GM23338 (cell line): ENCODE data around the gene CLP1. TPM values are rescaled to one million over a fixed set of nuclear protein-coding genes. Genes with fewer than 3 reads are reported as not detected.
A peak's percentile ranks its signal among the peaks of the same experiment; 100 is the strongest.

Experiments used
- ATAC-seq: fragments of 200-7000 bp; cut with Tn5 transposase; 3 replicates; pipeline ENCODE4 v1.9.1; 2020
- DNase-seq: peaks from one replicate; pipeline ENCODE4 v3.0.0-alpha.2; 2015; ENCODE audit warnings: low spot score
- H2AFZ ChIP-seq: fragments of 200-600 bp; sonication (generic); 2 replicates; pipeline ENCODE4 v1.8.0; 2016; ENCODE audit warnings: antibody characterized with exemption, mild to moderate bottlenecking, moderate library complexity
- H3F3A ChIP-seq: fragments of 200-600 bp; sonication (generic); replicated peaks from 2 replicates; pipeline ENCODE4 v1.8.0; 2017; ENCODE audit warnings: antibody characterized with exemption, mixed run types, low read depth
- H3K27ac ChIP-seq: fragments of 200-600 bp; sonication (generic); 2 replicates; pipeline ENCODE4 v1.6.1; 2016; ENCODE audit warnings: low read depth
- H3K27me3 ChIP-seq: fragments of 200-600 bp; sonication (generic); 2 replicates; pipeline ENCODE4 v1.8.0; 2016; ENCODE audit warnings: mild to moderate bottlenecking, mixed run types, moderate library complexity; ENCODE audit not compliant: insufficient read depth
- H3K36me3 ChIP-seq: fragments of 200-600 bp; sonication (generic); 2 replicates; pipeline ENCODE4 v1.8.0; 2016; ENCODE audit warnings: mild to moderate bottlenecking; ENCODE audit not compliant: insufficient read depth
- H3K4me1 ChIP-seq: fragments of 200-600 bp; sonication (generic); 2 replicates; pipeline ENCODE4 v1.8.0; 2016; ENCODE audit warnings: mild to moderate bottlenecking, moderate library complexity; ENCODE audit not compliant: insufficient read depth
- H3K4me2 ChIP-seq: fragments of 200-600 bp; sonication (generic); 2 replicates; pipeline ENCODE4 v1.7.1; 2017; ENCODE audit warnings: mixed run types
- H3K4me3 ChIP-seq: fragments of 200-600 bp; sonication (generic); 2 replicates; pipeline ENCODE4 v1.6.1; 2016; ENCODE audit warnings: mixed run types
- H3K79me2 ChIP-seq: fragments of 200-600 bp; sonication (generic); replicated peaks from 2 replicates; pipeline ENCODE4 v1.8.0; 2017; ENCODE audit warnings: mild to moderate bottlenecking; ENCODE audit not compliant: insufficient read depth
- H3K9me2 ChIP-seq: fragments of 200-600 bp; sonication (generic); 2 replicates; pipeline ENCODE4 v1.8.0; 2017; ENCODE audit not compliant: insufficient read depth
- H4K20me1 ChIP-seq: fragments of 200-600 bp; sonication (generic); replicated peaks from 2 replicates; pipeline ENCODE4 v1.8.0; 2017; ENCODE audit warnings: mild to moderate bottlenecking; ENCODE audit not compliant: insufficient read depth
- H3K27ac Mint-ChIP-seq: 2 replicates; pipeline ENCODE4 v1.8.0; 2020; ENCODE audit warnings: inconsistent platforms, mild to moderate bottlenecking, moderate library complexity, mixed read lengths
- H3K27me3 Mint-ChIP-seq: 3 replicates; pipeline ENCODE4 v1.8.0; 2022; ENCODE audit warnings: low read depth, mild to moderate bottlenecking, moderate library complexity, mixed read lengths, inconsistent platforms; ENCODE audit not compliant: insufficient read depth, poor library complexity
- H3K36me3 Mint-ChIP-seq: 3 replicates; pipeline ENCODE4 v1.8.0; 2021; ENCODE audit warnings: low read depth, mild to moderate bottlenecking, inconsistent platforms, moderate library complexity, mixed read lengths
- H3K4me1 Mint-ChIP-seq: 3 replicates; pipeline ENCODE4 v1.8.0; 2020; ENCODE audit warnings: mild to moderate bottlenecking, inconsistent platforms, mixed read lengths
- H3K4me3 Mint-ChIP-seq: 3 replicates; pipeline ENCODE4 v1.8.0; 2021; ENCODE audit warnings: moderate library complexity, mild to moderate bottlenecking, inconsistent platforms, mixed read lengths
- H3K9me3 Mint-ChIP-seq: 3 replicates; pipeline ENCODE4 v1.8.0; 2020; ENCODE audit warnings: moderate library complexity, mild to moderate bottlenecking, inconsistent platforms, mixed read lengths
- CREB1 ChIP-seq: fragments of 250-450 bp; sonication (Bioruptor Pico); IDR thresholded peaks from 2 replicates; pipeline ENCODE4 v1.5.0; 2020; ENCODE audit warnings: low read depth, mild to moderate bottlenecking, moderate library complexity
- EZH2 ChIP-seq: fragments of 200-600 bp; sonication (generic); IDR thresholded peaks from one replicate; pipeline ENCODE4 v1.8.0; 2017; ENCODE audit warnings: antibody characterized with exemption, mild to moderate bottlenecking, low read depth; ENCODE audit not compliant: unreplicated experiment
- EZH2phosphoT487 ChIP-seq: fragments of 200-600 bp; sonication (generic); IDR thresholded peaks from one replicate; pipeline ENCODE4 v1.8.1; 2018; ENCODE audit warnings: antibody characterized with exemption; ENCODE audit not compliant: unreplicated experiment
- JUNB ChIP-seq: IDR thresholded peaks from one replicate; pipeline ENCODE4 v1.6.1; 2016; ENCODE audit warnings: antibody characterized with exemption; ENCODE audit not compliant: unreplicated experiment
- NANOG ChIP-seq: IDR thresholded peaks from 2 replicates; pipeline ENCODE4 v1.6.1; 2016; ENCODE audit warnings: antibody characterized with exemption, borderline replicate concordance
- POLR2AphosphoS5 ChIP-seq: IDR thresholded peaks from 2 replicates; pipeline ENCODE4 v1.6.1; 2016; ENCODE audit warnings: antibody characterized with exemption, low read depth
- STAT1 ChIP-seq: IDR thresholded peaks from one replicate; pipeline ENCODE4 v1.6.1; 2016; ENCODE audit warnings: antibody characterized with exemption; ENCODE audit not compliant: unreplicated experiment
- ZNF114 ChIP-seq: fragments of 250-450 bp; sonication (Bioruptor Pico); IDR thresholded peaks from 2 replicates; pipeline ENCODE4 v1.5.0; 2020; ENCODE audit warnings: mild to moderate bottlenecking, moderate library complexity
- ZNF331 ChIP-seq: fragments of 250-450 bp; sonication (Bioruptor Pico); IDR thresholded peaks from 2 replicates; pipeline ENCODE4 v1.5.0; 2020; ENCODE audit warnings: low read depth, mild to moderate bottlenecking, moderate library complexity
- polyA plus RNA-seq: library from polyadenylated mRNA; unstranded; fragments of >200 nt; fragmentation: Nextera tagmentation; extraction: Ambion mirVana; gene quantifications from 2 replicates; pipeline ENCODE4 v1.2.1, GENCODE V29; 2016
- total RNA-seq: library from RNA; depleted of rRNA; stranded (reverse); fragments of >200 nt; shearing (Covaris generic); gene quantifications from 2 replicates; pipeline ENCODE4 v1.2.3, GENCODE V29; 2014
- TF ChIP-seq, protein P1 (sequence below): IDR thresholded peaks from one replicate; pipeline ENCODE4 v1.6.1; 2018; ENCODE audit warnings: antibody characterized with exemption; ENCODE audit not compliant: unreplicated experiment
- TF ChIP-seq, protein P2 (sequence below): fragments of 250-450 bp; sonication (Bioruptor Pico); IDR thresholded peaks from 2 replicates; pipeline ENCODE4 v1.5.0; 2020; ENCODE audit warnings: mild to moderate bottlenecking, moderate library complexity
- TF ChIP-seq, protein P3 (sequence below), 2 experiments: fragments of 200-600 bp in 1 of 2; sonication (generic) in 1 of 2; conservative IDR thresholded peaks; 2 replicates each; pipeline versions ENCODE4 v1.5.1 to v1.6.1; 2016 to 2017; ENCODE audit warnings: antibody characterized with exemption in 2 of 2, low read depth in 2 of 2, mild to moderate bottlenecking in 2 of 2, moderate library complexity in 1 of 2
- TF ChIP-seq, protein P4 (sequence below): IDR thresholded peaks from 2 replicates; pipeline ENCODE4 v1.6.1; 2016; ENCODE audit warnings: antibody characterized with exemption

Gene CLP1
- total and polyA plus RNA-seq, 2 experiments from 2014 or later: 16.8 to 25.2 TPM

DNA sequence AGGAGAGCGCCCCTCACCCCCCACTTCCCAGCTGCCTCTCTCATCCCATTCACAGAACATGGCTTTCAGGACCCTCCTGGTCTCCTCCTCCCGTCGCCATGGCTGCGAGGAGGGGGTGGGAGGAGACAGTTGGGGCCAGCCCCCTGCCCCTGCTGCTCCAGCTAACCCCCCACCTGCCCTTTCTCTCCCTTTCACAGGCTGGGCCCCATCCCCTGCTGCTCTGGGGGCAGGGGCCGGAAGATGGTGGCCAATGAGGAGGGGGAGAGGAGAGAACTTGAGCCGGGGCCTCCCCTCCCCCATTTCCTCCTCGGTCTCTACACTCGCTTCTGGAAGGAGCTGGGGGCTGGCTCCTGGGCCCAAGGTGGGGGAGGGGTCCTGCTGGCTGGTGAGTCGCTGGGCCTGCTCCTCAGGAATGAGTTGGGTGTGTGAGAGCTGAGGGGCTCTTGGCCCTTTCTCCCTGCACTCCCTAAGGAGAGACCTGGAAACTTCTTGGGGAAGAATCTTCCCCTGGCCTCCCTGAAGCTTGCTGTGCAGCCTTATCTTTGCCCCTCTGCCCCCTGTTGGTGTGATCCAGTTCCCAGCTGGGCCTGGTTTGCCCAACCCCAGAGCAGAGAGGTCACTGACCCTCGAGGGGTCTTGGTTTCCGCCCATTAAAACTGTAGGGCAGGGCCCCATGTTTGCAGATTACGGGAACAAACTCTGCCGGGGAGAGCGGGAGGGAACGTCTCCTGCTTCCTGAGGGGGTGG, 18.1 kb upstream of the CLP1 start:
- H3K4me3 ChIP-seq: peak overlapping the region; percentile 99
- H3K27ac ChIP-seq: peak overlapping the region; percentile 100
- H3K4me1 ChIP-seq: peaks cover 53% of the 10 kb centered on the region
- peaks cover 16% of the 10 kb centered on the region for H3K9me2 ChIP-seq
- H3K79me2 ChIP-seq: peaks cover 51% of the 10 kb centered on the region
- peaks cover 18% of the 10 kb centered on the region; the same call in 1 of the 2 replicates for H3K36me3 ChIP-seq
- peaks cover 37% of the 10 kb centered on the region for H4K20me1 ChIP-seq
- no peak for TF ChIP-seq JUNB
- peak; percentile 47; the same call in 1 of the 2 replicates for TF ChIP-seq CREB1
- TF ChIP-seq POLR2AphosphoS5: peak; percentile 78
- TF ChIP-seq STAT1: no peak
- no peak for TF ChIP-seq ZNF331 (CRISPR knock-in tag)
- TF ChIP-seq ZNF114 (CRISPR knock-in tag): no peak
- TF ChIP-seq, protein P1, sequence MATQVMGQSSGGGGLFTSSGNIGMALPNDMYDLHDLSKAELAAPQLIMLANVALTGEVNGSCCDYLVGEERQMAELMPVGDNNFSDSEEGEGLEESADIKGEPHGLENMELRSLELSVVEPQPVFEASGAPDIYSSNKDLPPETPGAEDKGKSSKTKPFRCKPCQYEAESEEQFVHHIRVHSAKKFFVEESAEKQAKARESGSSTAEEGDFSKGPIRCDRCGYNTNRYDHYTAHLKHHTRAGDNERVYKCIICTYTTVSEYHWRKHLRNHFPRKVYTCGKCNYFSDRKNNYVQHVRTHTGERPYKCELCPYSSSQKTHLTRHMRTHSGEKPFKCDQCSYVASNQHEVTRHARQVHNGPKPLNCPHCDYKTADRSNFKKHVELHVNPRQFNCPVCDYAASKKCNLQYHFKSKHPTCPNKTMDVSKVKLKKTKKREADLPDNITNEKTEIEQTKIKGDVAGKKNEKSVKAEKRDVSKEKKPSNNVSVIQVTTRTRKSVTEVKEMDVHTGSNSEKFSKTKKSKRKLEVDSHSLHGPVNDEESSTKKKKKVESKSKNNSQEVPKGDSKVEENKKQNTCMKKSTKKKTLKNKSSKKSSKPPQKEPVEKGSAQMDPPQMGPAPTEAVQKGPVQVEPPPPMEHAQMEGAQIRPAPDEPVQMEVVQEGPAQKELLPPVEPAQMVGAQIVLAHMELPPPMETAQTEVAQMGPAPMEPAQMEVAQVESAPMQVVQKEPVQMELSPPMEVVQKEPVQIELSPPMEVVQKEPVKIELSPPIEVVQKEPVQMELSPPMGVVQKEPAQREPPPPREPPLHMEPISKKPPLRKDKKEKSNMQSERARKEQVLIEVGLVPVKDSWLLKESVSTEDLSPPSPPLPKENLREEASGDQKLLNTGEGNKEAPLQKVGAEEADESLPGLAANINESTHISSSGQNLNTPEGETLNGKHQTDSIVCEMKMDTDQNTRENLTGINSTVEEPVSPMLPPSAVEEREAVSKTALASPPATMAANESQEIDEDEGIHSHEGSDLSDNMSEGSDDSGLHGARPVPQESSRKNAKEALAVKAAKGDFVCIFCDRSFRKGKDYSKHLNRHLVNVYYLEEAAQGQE: peak; percentile 37
- no peak for TF ChIP-seq NANOG
- TF ChIP-seq, protein P2, sequence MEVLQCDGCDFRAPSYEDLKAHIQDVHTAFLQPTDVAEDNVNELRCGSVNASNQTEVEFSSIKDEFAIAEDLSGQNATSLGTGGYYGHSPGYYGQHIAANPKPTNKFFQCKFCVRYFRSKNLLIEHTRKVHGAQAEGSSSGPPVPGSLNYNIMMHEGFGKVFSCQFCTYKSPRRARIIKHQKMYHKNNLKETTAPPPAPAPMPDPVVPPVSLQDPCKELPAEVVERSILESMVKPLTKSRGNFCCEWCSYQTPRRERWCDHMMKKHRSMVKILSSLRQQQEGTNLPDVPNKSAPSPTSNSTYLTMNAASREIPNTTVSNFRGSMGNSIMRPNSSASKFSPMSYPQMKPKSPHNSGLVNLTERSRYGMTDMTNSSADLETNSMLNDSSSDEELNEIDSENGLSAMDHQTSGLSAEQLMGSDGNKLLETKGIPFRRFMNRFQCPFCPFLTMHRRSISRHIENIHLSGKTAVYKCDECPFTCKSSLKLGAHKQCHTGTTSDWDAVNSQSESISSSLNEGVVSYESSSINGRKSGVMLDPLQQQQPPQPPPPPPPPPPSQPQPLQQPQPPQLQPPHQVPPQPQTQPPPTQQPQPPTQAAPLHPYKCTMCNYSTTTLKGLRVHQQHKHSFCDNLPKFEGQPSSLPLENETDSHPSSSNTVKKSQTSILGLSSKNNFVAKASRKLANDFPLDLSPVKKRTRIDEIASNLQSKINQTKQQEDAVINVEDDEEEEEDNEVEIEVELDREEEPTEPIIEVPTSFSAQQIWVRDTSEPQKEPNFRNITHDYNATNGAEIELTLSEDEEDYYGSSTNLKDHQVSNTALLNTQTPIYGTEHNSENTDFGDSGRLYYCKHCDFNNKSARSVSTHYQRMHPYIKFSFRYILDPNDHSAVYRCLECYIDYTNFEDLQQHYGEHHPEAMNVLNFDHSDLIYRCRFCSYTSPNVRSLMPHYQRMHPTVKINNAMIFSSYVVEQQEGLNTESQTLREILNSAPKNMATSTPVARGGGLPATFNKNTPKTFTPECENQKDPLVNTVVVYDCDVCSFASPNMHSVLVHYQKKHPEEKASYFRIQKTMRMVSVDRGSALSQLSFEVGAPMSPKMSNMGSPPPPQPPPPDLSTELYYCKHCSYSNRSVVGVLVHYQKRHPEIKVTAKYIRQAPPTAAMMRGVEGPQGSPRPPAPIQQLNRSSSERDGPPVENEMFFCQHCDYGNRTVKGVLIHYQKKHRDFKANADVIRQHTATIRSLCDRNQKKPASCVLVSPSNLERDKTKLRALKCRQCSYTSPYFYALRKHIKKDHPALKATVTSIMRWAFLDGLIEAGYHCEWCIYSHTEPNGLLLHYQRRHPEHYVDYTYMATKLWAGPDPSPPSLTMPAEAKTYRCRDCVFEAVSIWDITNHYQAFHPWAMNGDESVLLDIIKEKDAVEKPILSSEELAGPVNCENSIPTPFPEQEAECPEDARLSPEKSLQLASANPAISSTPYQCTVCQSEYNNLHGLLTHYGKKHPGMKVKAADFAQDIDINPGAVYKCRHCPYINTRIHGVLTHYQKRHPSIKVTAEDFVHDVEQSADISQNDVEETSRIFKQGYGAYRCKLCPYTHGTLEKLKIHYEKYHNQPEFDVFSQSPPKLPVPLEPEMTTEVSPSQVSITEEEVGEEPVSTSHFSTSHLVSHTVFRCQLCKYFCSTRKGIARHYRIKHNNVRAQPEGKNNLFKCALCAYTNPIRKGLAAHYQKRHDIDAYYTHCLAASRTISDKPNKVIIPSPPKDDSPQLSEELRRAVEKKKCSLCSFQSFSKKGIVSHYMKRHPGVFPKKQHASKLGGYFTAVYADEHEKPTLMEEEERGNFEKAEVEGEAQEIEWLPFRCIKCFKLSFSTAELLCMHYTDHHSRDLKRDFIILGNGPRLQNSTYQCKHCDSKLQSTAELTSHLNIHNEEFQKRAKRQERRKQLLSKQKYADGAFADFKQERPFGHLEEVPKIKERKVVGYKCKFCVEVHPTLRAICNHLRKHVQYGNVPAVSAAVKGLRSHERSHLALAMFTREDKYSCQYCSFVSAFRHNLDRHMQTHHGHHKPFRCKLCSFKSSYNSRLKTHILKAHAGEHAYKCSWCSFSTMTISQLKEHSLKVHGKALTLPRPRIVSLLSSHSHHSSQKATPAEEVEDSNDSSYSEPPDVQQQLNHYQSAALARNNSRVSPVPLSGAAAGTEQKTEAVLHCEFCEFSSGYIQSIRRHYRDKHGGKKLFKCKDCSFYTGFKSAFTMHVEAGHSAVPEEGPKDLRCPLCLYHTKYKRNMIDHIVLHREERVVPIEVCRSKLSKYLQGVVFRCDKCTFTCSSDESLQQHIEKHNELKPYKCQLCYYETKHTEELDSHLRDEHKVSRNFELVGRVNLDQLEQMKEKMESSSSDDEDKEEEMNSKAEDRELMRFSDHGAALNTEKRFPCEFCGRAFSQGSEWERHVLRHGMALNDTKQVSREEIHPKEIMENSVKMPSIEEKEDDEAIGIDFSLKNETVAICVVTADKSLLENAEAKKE: no peak
- TF ChIP-seq EZH2: no peak
- no peak for TF ChIP-seq EZH2phosphoT487
- TF ChIP-seq, protein P3, sequence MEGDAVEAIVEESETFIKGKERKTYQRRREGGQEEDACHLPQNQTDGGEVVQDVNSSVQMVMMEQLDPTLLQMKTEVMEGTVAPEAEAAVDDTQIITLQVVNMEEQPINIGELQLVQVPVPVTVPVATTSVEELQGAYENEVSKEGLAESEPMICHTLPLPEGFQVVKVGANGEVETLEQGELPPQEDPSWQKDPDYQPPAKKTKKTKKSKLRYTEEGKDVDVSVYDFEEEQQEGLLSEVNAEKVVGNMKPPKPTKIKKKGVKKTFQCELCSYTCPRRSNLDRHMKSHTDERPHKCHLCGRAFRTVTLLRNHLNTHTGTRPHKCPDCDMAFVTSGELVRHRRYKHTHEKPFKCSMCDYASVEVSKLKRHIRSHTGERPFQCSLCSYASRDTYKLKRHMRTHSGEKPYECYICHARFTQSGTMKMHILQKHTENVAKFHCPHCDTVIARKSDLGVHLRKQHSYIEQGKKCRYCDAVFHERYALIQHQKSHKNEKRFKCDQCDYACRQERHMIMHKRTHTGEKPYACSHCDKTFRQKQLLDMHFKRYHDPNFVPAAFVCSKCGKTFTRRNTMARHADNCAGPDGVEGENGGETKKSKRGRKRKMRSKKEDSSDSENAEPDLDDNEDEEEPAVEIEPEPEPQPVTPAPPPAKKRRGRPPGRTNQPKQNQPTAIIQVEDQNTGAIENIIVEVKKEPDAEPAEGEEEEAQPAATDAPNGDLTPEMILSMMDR (conservative IDR thresholded peaks at IDR 0.05; ENCODE audit: low read depth in 2 of 2): no peak; a peak in 1 of 4 replicates
- TF ChIP-seq, protein P4, sequence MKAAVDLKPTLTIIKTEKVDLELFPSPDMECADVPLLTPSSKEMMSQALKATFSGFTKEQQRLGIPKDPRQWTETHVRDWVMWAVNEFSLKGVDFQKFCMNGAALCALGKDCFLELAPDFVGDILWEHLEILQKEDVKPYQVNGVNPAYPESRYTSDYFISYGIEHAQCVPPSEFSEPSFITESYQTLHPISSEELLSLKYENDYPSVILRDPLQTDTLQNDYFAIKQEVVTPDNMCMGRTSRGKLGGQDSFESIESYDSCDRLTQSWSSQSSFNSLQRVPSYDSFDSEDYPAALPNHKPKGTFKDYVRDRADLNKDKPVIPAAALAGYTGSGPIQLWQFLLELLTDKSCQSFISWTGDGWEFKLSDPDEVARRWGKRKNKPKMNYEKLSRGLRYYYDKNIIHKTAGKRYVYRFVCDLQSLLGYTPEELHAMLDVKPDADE: peak; percentile 92
- H3K4me1 Mint-ChIP-seq: peaks cover 62% of the 10 kb centered on the region
- peaks cover 3% of the 10 kb centered on the region; the same call in 1 of the 3 replicates for H3K9me3 Mint-ChIP-seq
- peaks cover 38% of the 10 kb centered on the region for H3K27me3 Mint-ChIP-seq
- H3K4me3 Mint-ChIP-seq: peak overlapping the region; percentile 99
- peak; percentile 61 for ATAC-seq
- peaks cover 68% of the 10 kb centered on the region for H3F3A ChIP-seq
- H3K4me2 ChIP-seq: peak overlapping the region; percentile 93
- no peak overlapping the region for H2AFZ ChIP-seq
- peak overlapping the region; percentile 99 for H3K27ac Mint-ChIP-seq
- DNase-seq: peak; percentile 99
- peaks cover 56% of the 10 kb centered on the region for H3K36me3 Mint-ChIP-seq
- H3K27me3 ChIP-seq: no peaks in the 10 kb centered on the region
